22Rv1 (cell line): ENCODE data around the gene TRIP11.

Source experiments
- H3K27ac ChIP-seq: fragments of 450-650 bp; 2 replicates; pipeline ENCODE4 v1.5.1; 2017
- CTCF ChIP-seq: fragments of 450-650 bp; IDR thresholded peaks from 2 replicates; pipeline ENCODE4 v1.5.1; 2017; ENCODE audit warnings: mild to moderate bottlenecking
- ZFX ChIP-seq: fragments of 450-650 bp; IDR thresholded peaks from 2 replicates; pipeline ENCODE4 v1.6.1; 2017; ENCODE audit warnings: antibody characterized with exemption, borderline replicate concordance

TRIP11 gene

GRCh38 chr14:91953170-91953985 is 86.5 kb downstream of the TRIP11 start:
- no peak for TF ChIP-seq CTCF
- no peak for TF ChIP-seq ZFX

GRCh38 chr14:91947475-91948184 is 92.2 kb downstream of the TRIP11 start, which contains the start of gene FBLN5:
TSS of gene FBLN5 (minus strand) at chr14:91947694. CDS start at chr14:91947229, 465 bp downstream.
- H3K27ac ChIP-seq: no peak within 1 kb of the TSS
- no peak for TF ChIP-seq ZFX
- no peak for TF ChIP-seq CTCF

More at GRCh38 chr14:91953170-91953985, 86.5 kb downstream of the TRIP11 start:
- no peak overlapping the region for H3K27ac ChIP-seq

GRCh38 chr14:91946622-91947474 is 93.0 kb downstream of the TRIP11 start:
- TF ChIP-seq CTCF: no peak
- no peak for TF ChIP-seq ZFX
- H3K27ac ChIP-seq: no peak overlapping the region

GRCh38 chr14:91945751-91946621 is 93.9 kb downstream of the TRIP11 start:
- TF ChIP-seq ZFX: no peak
- TF ChIP-seq CTCF: no peak

GRCh38 chr14:91942946-91943345 is 96.9 kb downstream of the TRIP11 start:
- H3K27ac ChIP-seq: no peak overlapping the region
- TF ChIP-seq ZFX (no peak), CTCF (no peak)

More at GRCh38 chr14:91945751-91946621, 93.9 kb downstream of the TRIP11 start:
- no peak overlapping the region for H3K27ac ChIP-seq

GRCh38 chr14:91942128-91942527 is 97.7 kb downstream of the TRIP11 start:
- TF ChIP-seq ZFX (no peak), CTCF (no peak)
- H3K27ac ChIP-seq: no peak overlapping the region
